Right ventricle myocardium inferior (tissue), 1 donor: ENCODE data around the gene GJC1. TPM values are rescaled to one million over a fixed set of nuclear protein-coding genes. Genes with fewer than 3 reads are reported as not detected.
A peak's percentile ranks its signal among the peaks of the same experiment; 100 is the strongest.

Experiments
- ATAC-seq: fragments of 200-7000 bp; cut with Tn5 transposase; one replicate; pipeline ENCODE4 v1.9.1; 2020; ENCODE audit warnings: mild to moderate bottlenecking, moderate library complexity
- DNase-seq: peaks from one replicate; pipeline ENCODE4 v3.0.0; 2021; ENCODE audit errors: missing footprints
- intact Hi-C: fragments of 100-400 bp; cut with DNase I; formaldehyde crosslinking; loops from one replicate; pipeline ENCODE4 v1.11.0; 2022
- total RNA-seq: library from RNA; stranded (reverse); fragmentation: NEBNext Ultra II Directional; extraction: Animal tissue kit (Norgen Biotek cat#: 25700); gene quantifications from one replicate; pipeline ENCODE4 v1.2.1, GENCODE V29; 2021
- donor health status: DM: no; HTN: yes; CAD: no; lungs with severe emphysema.

The GJC1 gene
- total RNA-seq, 1 donor from 2014 or later, result 21.9 TPM

GRCh38 chr17:44772308-44773045 lies 57.6 kb downstream of the GJC1 start:
- DNase-seq (peak; percentile 20), ATAC-seq (no peak)
- intact Hi-C loops, result loop anchor here (10.0 kb wide), 1 partner anchor 332 kb away; no protein-coding TSS in a partner anchor

- intact Hi-C loops, result loop anchor here (10.0 kb wide), 1 partner anchor 334 kb away; no protein-coding TSS in a partner anchor
- ATAC-seq (no peak), DNase-seq (peak; percentile 14)
Measured at GRCh38 chr17:44770166-44770925, 59.7 kb downstream of the GJC1 start.

- intact Hi-C loops, result loop anchor here (10.0 kb wide), 1 partner anchor 335 kb away; no protein-coding TSS in a partner anchor
- DNase-seq (peak; percentile 60), ATAC-seq (no peak)
Measured at GRCh38 chr17:44769647-44770084, 60.4 kb downstream of the GJC1 start.

GRCh38 chr17:44769230-44769629 lies 60.9 kb downstream of the GJC1 start:
- intact Hi-C loops, result no loop called here
- ATAC-seq (no peak), DNase-seq (peak; percentile 2)

- intact Hi-C loops, result no loop called here
- peak; percentile 21 for DNase-seq
- no peak for ATAC-seq
Measured at GRCh38 chr17:44768505-44769142, 61.5 kb downstream of the GJC1 start.

- DNase-seq (peak; percentile 13), ATAC-seq (no peak)
- intact Hi-C loops, result no loop called here
Measured at GRCh38 chr17:44767493-44767892, 62.6 kb downstream of the GJC1 start.

GRCh38 chr17:44766409-44767038 lies 63.6 kb downstream of the GJC1 start:
- DNase-seq (peak; percentile 49), ATAC-seq (peak; percentile 53)
- intact Hi-C loops, result no loop called here

GRCh38 chr17:44765965-44766364 lies 64.1 kb downstream of the GJC1 start:
- intact Hi-C loops, result no loop called here
- DNase-seq (peak; percentile 50), ATAC-seq (no peak)

GRCh38 chr17:44763170-44763569 lies 66.9 kb downstream of the GJC1 start:
- DNase-seq, result peak; percentile 33
- ATAC-seq, result no peak
- intact Hi-C loops, result no loop called here

- intact Hi-C loops, result no loop called here
- no peak for ATAC-seq
- peak; percentile 69 for DNase-seq
Measured at GRCh38 chr17:44761932-44762810, 67.9 kb downstream of the GJC1 start.

GRCh38 chr17:44760474-44761308 lies 69.4 kb downstream of the GJC1 start:
- peak; percentile 25 for DNase-seq
- ATAC-seq, result no peak
- intact Hi-C loops, result no loop called here

GRCh38 chr17:44759916-44760243 lies 70.2 kb downstream of the GJC1 start:
- DNase-seq (no peak), ATAC-seq (no peak)
- intact Hi-C loops, result no loop called here

GRCh38 chr17:44759086-44759915 lies 70.8 kb downstream of the GJC1 start:
- DNase-seq, result peak; percentile 63

GRCh38 chr17:44758414-44759085 lies 71.5 kb downstream of the GJC1 start, which contains the start of gene ADAM11:
TSS of gene ADAM11 (plus strand) at chr17:44758988. CDS start at chr17:44759200, 212 bp downstream.
- intact Hi-C loops, result no loop called here
- peak; percentile 56 for DNase-seq
- peak; percentile 17 for ATAC-seq

More at GRCh38 chr17:44759086-44759915, 70.8 kb downstream of the GJC1 start:
- ATAC-seq, result no peak
- intact Hi-C loops, result no loop called here

GRCh38 chr17:44757918-44758413 lies 72.1 kb downstream of the GJC1 start:
- intact Hi-C loops, result no loop called here

More at GRCh38 chr17:44757918-44758413, 72.1 kb downstream of the GJC1 start:
- DNase-seq (peak; percentile 37), ATAC-seq (peak; percentile 3)
